K562 (cell line): Measurements from ENCODE around the gene ABHD1. TPM values are rescaled to one million over a fixed set of nuclear protein-coding genes. Genes with fewer than 3 reads are reported as not detected.

ENCODE experiments used
- ATAC-seq: fragments of 200-7000 bp; cut with Tn5 transposase; 3 replicates; pipeline ENCODE4 v1.9.1; 2020; ENCODE audit warnings: moderate library complexity
- BruUV-seq: library from RNA; stranded (reverse); fragments of 400-500 nt; replicated peaks from 2 replicates; lab custom pipeline; 2021; lab: Mats Ljungman, UMichigan
- CTCF ChIA-PET: fragments of 300-600 bp; formaldehyde crosslinking; extraction: SDS; loops from one replicate; lab custom pipeline; 2021; ENCODE audit warnings: low intra/inter-chr PET ratio; lab: Yijun Ruan, JAX
- POLR2A ChIA-PET: fragments of 300-600, 350-650 bp; sonication (Branson Sonifier 250); formaldehyde crosslinking; extraction: SDS; loops from one replicate; lab custom pipeline; 2021; ENCODE audit warnings: antibody characterized with exemption, inconsistent platforms; lab: Yijun Ruan, JAX
- DNase-seq, 4 experiments: peaks; one replicate each; pipeline versions ENCODE4 v3.0.0 to v3.0.0-alpha.2; 2011 to 2018; ENCODE audit warnings: low spot score in 3 of 4, mixed read lengths in 3 of 4; ENCODE audit errors: extremely low read depth in 1 of 4
- FAIRE-seq: peaks from 2 replicates; lab custom pipeline; 2011; peaks lifted over from hg19 to GRCh38; lab: Jason Lieb, UNC
- H2AFZ ChIP-seq: 2 replicates; pipeline ENCODE4 v1.6.0; 2011; ENCODE audit warnings: low read depth, low read length, control low read depth, inconsistent platforms
- H3K27ac ChIP-seq: fragments of 200-600 bp; 3 replicates; pipeline ENCODE4 v1.8.0; 2011; ENCODE audit warnings: low read depth, mild to moderate bottlenecking, control low read depth, inconsistent platforms, low read length, moderate library complexity, mixed read lengths; ENCODE audit errors: extremely low read depth
- H3K27me3 ChIP-seq, 2 experiments: fragments of 300-600 bp in 1 of 2; 2 replicates in 1 of 2; 3 replicates in 1 of 2; pipeline versions ENCODE4 v1.6.0 to v1.8.0; 2011; ENCODE audit warnings: inconsistent platforms in 2 of 2, low read length in 2 of 2, mild to moderate bottlenecking in 1 of 2, mixed read lengths in 1 of 2, moderate library complexity in 1 of 2; ENCODE audit not compliant: control insufficient read depth in 2 of 2, insufficient read depth in 2 of 2
- H3K36me3 ChIP-seq: fragments of 300-600 bp; 3 replicates; pipeline ENCODE4 v1.8.0; 2011; ENCODE audit warnings: mild to moderate bottlenecking, low read length, inconsistent platforms; ENCODE audit not compliant: control insufficient read depth, insufficient read depth
- H3K4me1 ChIP-seq, 2 experiments: fragments of 200-600 bp in 1 of 2; replicated peaks in 1 of 2; 2 replicates in 1 of 2; 3 replicates in 1 of 2; pipeline versions ENCODE4 v1.5.1 to v1.8.0; 2011; ENCODE audit warnings: inconsistent platforms in 2 of 2, low read length in 2 of 2, mild to moderate bottlenecking in 1 of 2, mixed read lengths in 1 of 2, moderate library complexity in 1 of 2; ENCODE audit not compliant: control insufficient read depth in 2 of 2, insufficient read depth in 2 of 2
- H3K4me2 ChIP-seq: 2 replicates; pipeline ENCODE4 v1.6.1; 2011; ENCODE audit warnings: low read length, control low read depth, inconsistent platforms, mixed read lengths; ENCODE audit not compliant: insufficient read depth
- H3K4me3 ChIP-seq: fragments of 200-600 bp; sonication (generic), shearing (Covaris generic); 2 replicates; pipeline ENCODE4 v1.5.1; 2016; ENCODE audit warnings: control low read depth, inconsistent platforms
- H3K79me2 ChIP-seq: fragments of 200-600 bp; 3 replicates; pipeline ENCODE4 v1.8.0; 2011; ENCODE audit warnings: low read length, inconsistent platforms; ENCODE audit not compliant: control insufficient read depth, insufficient read depth
- H3K9ac ChIP-seq, 2 experiments: 2 replicates each; pipeline versions ENCODE4 v1.6.0 to v1.6.1; 2011; ENCODE audit warnings: low read depth in 2 of 2, low read length in 2 of 2, control low read depth in 1 of 2, inconsistent platforms in 1 of 2, mild to moderate bottlenecking in 1 of 2, mixed read lengths in 1 of 2; ENCODE audit not compliant: insufficient read depth in 1 of 2
- H3K9me1 ChIP-seq: one replicate; pipeline ENCODE4 v1.6.0; 2011; ENCODE audit warnings: inconsistent platforms, mild to moderate bottlenecking, low read length, moderate library complexity; ENCODE audit not compliant: control insufficient read depth, insufficient read depth
- H3K9me3 ChIP-seq: replicated peaks from 2 replicates; pipeline ENCODE4 v1.5.1; 2011; ENCODE audit warnings: low read depth, low read length, inconsistent platforms; ENCODE audit not compliant: control insufficient read depth, insufficient read depth
- H4K20me1 ChIP-seq: replicated peaks from 2 replicates; pipeline ENCODE4 v1.6.1; 2011; ENCODE audit warnings: low read length, inconsistent platforms, mixed read lengths; ENCODE audit not compliant: control insufficient read depth, insufficient read depth
- CHCHD3 ChIP-seq: fragments of 250-450 bp; sonication (Bioruptor Pico); IDR thresholded peaks from 2 replicates; pipeline ENCODE4 v2.1.2; 2022; ENCODE audit warnings: mild to moderate bottlenecking
- DACH1 ChIP-seq: fragments of 450-650 bp; IDR thresholded peaks from 2 replicates; pipeline ENCODE4 v1.6.1; 2018; ENCODE audit not compliant: partially characterized antibody
- ETS2 ChIP-seq: IDR thresholded peaks from 2 replicates; pipeline ENCODE4 v1.6.1; 2016; ENCODE audit warnings: borderline replicate concordance, missing genetic modification characterization, mild to moderate bottlenecking, moderate library complexity, missing compliant biosample characterization; ENCODE audit not compliant: poor library complexity, severe bottlenecking
- L3MBTL2 ChIP-seq: fragments of 450-650 bp; IDR thresholded peaks from 2 replicates; pipeline ENCODE4 v1.6.1; 2016; ENCODE audit warnings: mild to moderate bottlenecking, moderate library complexity
- PHB2 ChIP-seq: fragments of 450-650 bp; IDR thresholded peaks from 2 replicates; pipeline ENCODE4 v1.6.1; 2017; ENCODE audit warnings: low read depth
- POU5F1 ChIP-seq: fragments of 150-350 bp; IDR thresholded peaks from 2 replicates; pipeline ENCODE4 v1.6.1; 2014; ENCODE audit warnings: borderline replicate concordance, low read length, low read depth, mild to moderate bottlenecking; ENCODE audit not compliant: partially characterized antibody
- SMAD1 ChIP-seq: fragments of 150-350 bp; IDR thresholded peaks from 2 replicates; pipeline ENCODE4 v1.6.1; 2014; ENCODE audit warnings: low read length, low read depth; ENCODE audit not compliant: partially characterized antibody
- SMAD4 ChIP-seq: fragments of 250-450 bp; sonication (Bioruptor Pico); conservative IDR thresholded peaks from 2 replicates; pipeline ENCODE4 v1.8.0; 2021; ENCODE audit warnings: inconsistent platforms, mild to moderate bottlenecking, moderate library complexity
- SREBF2 ChIP-seq: sonication (generic); formaldehyde crosslinking; IDR thresholded peaks from 2 replicates; pipeline ENCODE4 v1.4.0; 2020; ENCODE audit warnings: mild to moderate bottlenecking, missing genetic modification reagents
- U2AF2 ChIP-seq: fragments of 200-400 bp; formaldehyde crosslinking; optimal IDR thresholded peaks from 2 replicates; pipeline ENCODE3; 2017; ENCODE audit warnings: low read depth, mild to moderate bottlenecking, low read length
- WGBS: fragments of 100-300 bp; shearing (Covaris generic); methylation state at CpG from one replicate; pipeline ENCODE4 v1.1.6; 2016; ENCODE audit warnings: low coverage, mixed read lengths; ENCODE audit not compliant: insufficient coverage; ENCODE audit errors: missing lambda C conversion rate; 5-methylcytosine and 5-hydroxymethylcytosine counted together
- in situ Hi-C: fragments of 300-500 bp; cut with MboI; formaldehyde crosslinking; loops from 4 replicates; pipeline ENCODE4 v1.15.0; 2018; ENCODE audit warnings: inconsistent platforms, mixed read lengths
- intact Hi-C: fragments of 100-400 bp; cut with micrococcal nuclease; formaldehyde crosslinking; loops from 2 replicates; pipeline ENCODE4 v1.14.2; 2022
- polyA plus RNA-seq, 8 experiments: library from polyadenylated mRNA; depleted of rRNA in 4 of 8; stranded (reverse) in 5 of 8; unstranded in 3 of 8; fragments of >200 nt; fragmentation: Nextera tagmentation in 2 of 8; fragmentation: Illumina TruSeq in 1 of 8; extraction: Ambion mirVana in 2 of 8; extraction: Trizol in 1 of 8; gene quantifications; 2 replicates each; pipeline versions ENCODE4 v1.2.1 to v1.2.3, GENCODE V29; 2011 to 2014; ENCODE audit warnings: inconsistent platforms in 1 of 8, missing spikeins in 1 of 8
- total RNA-seq, 7 experiments: library from RNA; depleted of rRNA in 6 of 7; stranded (reverse); fragments of >200 nt in 6 of 7; fragmentation: Illumina TruSeq in 2 of 7; extraction: Trizol in 2 of 7; gene quantifications; 2 replicates each; pipeline versions ENCODE4 v1.2.1 to v1.2.3, GENCODE V29; 2011 to 2021; ENCODE audit warnings: low replicate concordance in 1 of 7
- TF ChIP-seq, protein P1 (sequence below): fragments of 250-450 bp; sonication (Bioruptor Pico); IDR thresholded peaks from 2 replicates; pipeline ENCODE4 v1.8.0; 2021; ENCODE audit warnings: mild to moderate bottlenecking, moderate library complexity

The ABHD1 gene
- total and polyA plus RNA-seq, 9 of the 15 experiments (the other 6 are each of a cell fraction or from before 2014, with no cell fraction given): 0.10 to 0.16 (median 0.11) TPM; not detected in 5

DNA sequence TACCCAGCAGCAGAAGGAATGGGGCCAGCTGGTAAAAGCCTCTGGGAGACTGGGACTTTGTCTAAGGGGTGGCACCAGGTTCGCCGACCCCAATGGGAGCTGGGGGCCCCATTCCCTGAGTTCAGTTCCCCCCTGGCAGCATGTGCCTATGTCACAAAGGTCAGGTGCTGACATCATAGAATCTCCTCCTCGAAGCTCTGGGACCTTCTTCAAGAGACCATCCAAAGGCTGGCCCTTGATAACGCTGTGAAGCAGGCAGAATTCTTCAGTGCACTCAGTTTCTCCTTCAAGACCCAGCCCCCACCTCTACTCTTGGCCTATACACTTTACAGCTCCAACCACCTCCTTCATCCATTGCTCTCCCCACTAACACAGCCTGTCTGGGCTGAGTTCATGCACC, 15.7 kb downstream of the ABHD1 start, which contains the start of gene PRR30:
Gene PRR30 (minus strand): TSS at position 101 of the 400 bp plus-strand sequence. CDS start 1,081 bp downstream, outside the sequence.
- H2AFZ ChIP-seq: no peak within 1 kb of the TSS
- no peaks in the 10 kb centered on the region for H4K20me1 ChIP-seq
- H3K9me1 ChIP-seq: no peaks in the 10 kb centered on the region
- no peak for DNase-seq
- ChIA-PET CTCF (no interaction called here), POLR2A (interaction anchor here (0.6 to 1.4 kb wide), 3 partner anchors 10 to 42 kb away, joined by 3 to 5 read pairs (median 5); no protein-coding TSS in a partner anchor)
- in situ Hi-C loops (no loop called here), intact Hi-C loops (no loop called here)
- H3K9ac ChIP-seq: no peak within 1 kb of the TSS
- H3K4me3 ChIP-seq: no peak within 1 kb of the TSS
- no peak for TF ChIP-seq PHB2
- TF ChIP-seq SREBF2 (CRISPR knock-in tag): no peak
- no peak for TF ChIP-seq SMAD1
- no peak for TF ChIP-seq ETS2 (tag)
- TF ChIP-seq, protein P1, sequence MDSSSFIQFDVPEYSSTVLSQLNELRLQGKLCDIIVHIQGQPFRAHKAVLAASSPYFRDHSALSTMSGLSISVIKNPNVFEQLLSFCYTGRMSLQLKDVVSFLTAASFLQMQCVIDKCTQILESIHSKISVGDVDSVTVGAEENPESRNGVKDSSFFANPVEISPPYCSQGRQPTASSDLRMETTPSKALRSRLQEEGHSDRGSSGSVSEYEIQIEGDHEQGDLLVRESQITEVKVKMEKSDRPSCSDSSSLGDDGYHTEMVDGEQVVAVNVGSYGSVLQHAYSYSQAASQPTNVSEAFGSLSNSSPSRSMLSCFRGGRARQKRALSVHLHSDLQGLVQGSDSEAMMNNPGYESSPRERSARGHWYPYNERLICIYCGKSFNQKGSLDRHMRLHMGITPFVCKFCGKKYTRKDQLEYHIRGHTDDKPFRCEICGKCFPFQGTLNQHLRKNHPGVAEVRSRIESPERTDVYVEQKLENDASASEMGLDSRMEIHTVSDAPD: no peak
- TF ChIP-seq POU5F1: no peak
- TF ChIP-seq U2AF2: no peak
- no peak for TF ChIP-seq L3MBTL2
- no peak for TF ChIP-seq SMAD4 (CRISPR knock-in tag)
- TF ChIP-seq CHCHD3 (CRISPR knock-in tag): no peak
- TF ChIP-seq DACH1: no peak
- H3K79me2 ChIP-seq: peaks cover 2% of the 10 kb centered on the region
- WGBS: 9% methylated on average over 4 of the region's 4 CpGs
- no peak within 1 kb of the TSS for H3K4me2 ChIP-seq
- BruUV-seq: no TSS peak
- FAIRE-seq: no peak
- no peak for ATAC-seq
- no peaks in the 10 kb centered on the region for H3K36me3 ChIP-seq
- H3K4me1 ChIP-seq: peaks cover 5 to 13% of the 10 kb centered on the region in 2 experiments; a peak in 4 of 5 replicates
- no peak within 1 kb of the TSS for H3K27ac ChIP-seq
- H3K9me3 ChIP-seq: peaks cover 3% of the 10 kb centered on the region
- H3K27me3 ChIP-seq: no peaks in the 10 kb centered on the region
